ENCODE measurements around the gene SH3GLB2.

The SH3GLB2 gene

GRCh38 chr9:129028192-129028966 is at the start of gene SH3GLB2:
SH3GLB2 (minus strand) TSS chr9:129028331; CDS start chr9:129028154, 177 bp downstream.
- H3K4me3 ChIP-seq (ENCODE audit: low read depth in 1 of 2, low read length in 2 of 2) = peak within 1 kb of the TSS; percentile 67 to 73
- H3K4me1 ChIP-seq (ENCODE audit: insufficient read depth, low read length) = peaks cover 24% of the 10 kb centered on the region
- H3K9me3 ChIP-seq (ENCODE audit: low read length) = no peaks in the 10 kb centered on the region

GRCh38 chr9:129077236-129077635 is 49.1 kb upstream of the SH3GLB2 start:
- Histone ChIP-seq H3K4me1 (ENCODE audit: insufficient read depth, low read length) (peaks cover 9% of the 10 kb centered on the region), H3K9ac (ENCODE audit: low read length) (no peak overlapping the region), H3K27ac (ENCODE audit: low read depth, low read length) (no peak overlapping the region), H3K4me3 (ENCODE audit: low read depth in 1 of 2, low read length in 2 of 2) (no peak overlapping the region), H3K36me3 (ENCODE audit: insufficient read depth, low read length) (no peaks in the 10 kb centered on the region), H3K9me3 (ENCODE audit: low read length) (no peaks in the 10 kb centered on the region), H3K27me3 (ENCODE audit: control insufficient read depth in 1 of 2, insufficient read depth in 2 of 2, low read length in 2 of 2) (no peaks in the 10 kb centered on the region)

More at GRCh38 chr9:129028192-129028966, at the start of gene SH3GLB2:
- Histone ChIP-seq H3K9ac (ENCODE audit: low read length) (peak within 1 kb of the TSS; percentile 38), H3K27me3 (ENCODE audit: control insufficient read depth in 1 of 2, insufficient read depth in 2 of 2, low read length in 2 of 2) (no peaks in the 10 kb centered on the region), H3K27ac (ENCODE audit: low read depth, low read length) (peak within 1 kb of the TSS; percentile 64), H3K36me3 (ENCODE audit: insufficient read depth, low read length) (no peaks in the 10 kb centered on the region)

GRCh38 chr9:129076640-129077037 is 48.5 kb upstream of the SH3GLB2 start:
- no peaks in the 10 kb centered on the region for H3K9me3 ChIP-seq (ENCODE audit: low read length)
- no peak overlapping the region for H3K27ac ChIP-seq (ENCODE audit: low read depth, low read length)
- H3K36me3 ChIP-seq (ENCODE audit: insufficient read depth, low read length) = no peaks in the 10 kb centered on the region
- H3K9ac ChIP-seq (ENCODE audit: low read length) = no peak overlapping the region
- peaks cover 3% of the 10 kb centered on the region for H3K4me1 ChIP-seq (ENCODE audit: insufficient read depth, low read length)
- no peak overlapping the region for H3K4me3 ChIP-seq (ENCODE audit: low read depth in 1 of 2, low read length in 2 of 2)
- no peaks in the 10 kb centered on the region for H3K27me3 ChIP-seq (ENCODE audit: control insufficient read depth in 1 of 2, insufficient read depth in 2 of 2, low read length in 2 of 2)

- no peak overlapping the region for H3K4me3 ChIP-seq (ENCODE audit: low read depth in 1 of 2, low read length in 2 of 2)
- H3K27ac ChIP-seq (ENCODE audit: low read depth, low read length) = no peak overlapping the region
- no peaks in the 10 kb centered on the region for H3K9me3 ChIP-seq (ENCODE audit: low read length)
- H3K36me3 ChIP-seq (ENCODE audit: insufficient read depth, low read length) = no peaks in the 10 kb centered on the region
- no peaks in the 10 kb centered on the region for H3K4me1 ChIP-seq (ENCODE audit: insufficient read depth, low read length)
- H3K27me3 ChIP-seq (ENCODE audit: control insufficient read depth in 1 of 2, insufficient read depth in 2 of 2, low read length in 2 of 2) = no peaks in the 10 kb centered on the region
- no peak overlapping the region for H3K9ac ChIP-seq (ENCODE audit: low read length)
Measured at GRCh38 chr9:129075996-129076639, 48.0 kb upstream of the SH3GLB2 start.

GRCh38 chr9:129074106-129074505 is 46.0 kb upstream of the SH3GLB2 start:
- Histone ChIP-seq H3K27me3 (ENCODE audit: control insufficient read depth in 1 of 2, insufficient read depth in 2 of 2, low read length in 2 of 2) (no peaks in the 10 kb centered on the region), H3K9me3 (ENCODE audit: low read length) (no peaks in the 10 kb centered on the region), H3K27ac (ENCODE audit: low read depth, low read length) (no peak overlapping the region), H3K4me3 (ENCODE audit: low read depth in 1 of 2, low read length in 2 of 2) (no peak overlapping the region), H3K36me3 (ENCODE audit: insufficient read depth, low read length) (no peaks in the 10 kb centered on the region), H3K9ac (ENCODE audit: low read length) (no peak overlapping the region), H3K4me1 (ENCODE audit: insufficient read depth, low read length) (no peaks in the 10 kb centered on the region)

- H3K4me3 ChIP-seq (ENCODE audit: low read depth in 1 of 2, low read length in 2 of 2) = no peak overlapping the region
- no peaks in the 10 kb centered on the region for H3K4me1 ChIP-seq (ENCODE audit: insufficient read depth, low read length)
- H3K27ac ChIP-seq (ENCODE audit: low read depth, low read length) = no peak overlapping the region
- H3K27me3 ChIP-seq (ENCODE audit: control insufficient read depth in 1 of 2, insufficient read depth in 2 of 2, low read length in 2 of 2) = no peaks in the 10 kb centered on the region
- H3K9me3 ChIP-seq (ENCODE audit: low read length) = no peaks in the 10 kb centered on the region
- peaks cover 6% of the 10 kb centered on the region for H3K36me3 ChIP-seq (ENCODE audit: insufficient read depth, low read length)
- no peak overlapping the region for H3K9ac ChIP-seq (ENCODE audit: low read length)
Measured at GRCh38 chr9:129073404-129073803, 45.3 kb upstream of the SH3GLB2 start.

- Histone ChIP-seq H3K36me3 (ENCODE audit: insufficient read depth, low read length) (peaks cover 15% of the 10 kb centered on the region), H3K9ac (ENCODE audit: low read length) (no peak overlapping the region), H3K4me1 (ENCODE audit: insufficient read depth, low read length) (no peaks in the 10 kb centered on the region)
Measured at GRCh38 chr9:129072171-129072570, 44.0 kb upstream of the SH3GLB2 start.

GRCh38 chr9:129071526-129072126 is 43.5 kb upstream of the SH3GLB2 start:
- Histone ChIP-seq H3K4me1 (ENCODE audit: insufficient read depth, low read length) (no peaks in the 10 kb centered on the region), H3K36me3 (ENCODE audit: insufficient read depth, low read length) (peaks cover 16% of the 10 kb centered on the region), H3K9ac (ENCODE audit: low read length) (no peak overlapping the region), H3K9me3 (ENCODE audit: low read length) (no peaks in the 10 kb centered on the region), H3K4me3 (ENCODE audit: low read depth in 1 of 2, low read length in 2 of 2) (no peak overlapping the region), H3K27me3 (ENCODE audit: control insufficient read depth in 1 of 2, insufficient read depth in 2 of 2, low read length in 2 of 2) (no peaks in the 10 kb centered on the region), H3K27ac (ENCODE audit: low read depth, low read length) (no peak overlapping the region)

More at GRCh38 chr9:129072171-129072570, 44.0 kb upstream of the SH3GLB2 start:
- H3K4me3 ChIP-seq (ENCODE audit: low read depth in 1 of 2, low read length in 2 of 2) = no peak overlapping the region
- H3K27ac ChIP-seq (ENCODE audit: low read depth, low read length) = no peak overlapping the region
- no peaks in the 10 kb centered on the region for H3K9me3 ChIP-seq (ENCODE audit: low read length)
- H3K27me3 ChIP-seq (ENCODE audit: control insufficient read depth in 1 of 2, insufficient read depth in 2 of 2, low read length in 2 of 2) = no peaks in the 10 kb centered on the region

- no peaks in the 10 kb centered on the region for H3K9me3 ChIP-seq (ENCODE audit: low read length)
- peaks cover 18% of the 10 kb centered on the region for H3K36me3 ChIP-seq (ENCODE audit: insufficient read depth, low read length)
- H3K27me3 ChIP-seq (ENCODE audit: control insufficient read depth in 1 of 2, insufficient read depth in 2 of 2, low read length in 2 of 2) = no peaks in the 10 kb centered on the region
- no peak overlapping the region for H3K9ac ChIP-seq (ENCODE audit: low read length)
- H3K4me1 ChIP-seq (ENCODE audit: insufficient read depth, low read length) = no peaks in the 10 kb centered on the region
- H3K4me3 ChIP-seq (ENCODE audit: low read depth in 1 of 2, low read length in 2 of 2) = no peak overlapping the region
- H3K27ac ChIP-seq (ENCODE audit: low read depth, low read length) = no peak overlapping the region
Measured at GRCh38 chr9:129070696-129071525, 42.8 kb upstream of the SH3GLB2 start.

GRCh38 chr9:129069862-129070641 is 41.9 kb upstream of the SH3GLB2 start:
- Histone ChIP-seq H3K9me3 (ENCODE audit: low read length) (no peaks in the 10 kb centered on the region), H3K27me3 (ENCODE audit: control insufficient read depth in 1 of 2, insufficient read depth in 2 of 2, low read length in 2 of 2) (no peaks in the 10 kb centered on the region), H3K27ac (ENCODE audit: low read depth, low read length) (no peak overlapping the region), H3K36me3 (ENCODE audit: insufficient read depth, low read length) (peaks cover 22% of the 10 kb centered on the region), H3K4me3 (ENCODE audit: low read depth in 1 of 2, low read length in 2 of 2) (no peak overlapping the region), H3K9ac (ENCODE audit: low read length) (no peak overlapping the region), H3K4me1 (ENCODE audit: insufficient read depth, low read length) (no peaks in the 10 kb centered on the region)
